Gastroesophageal sphincter (tissue), 3 donors: ENCODE measurements around the gene IGF2.

Experiments
- CTCF ChIP-seq, 4 experiments: fragments of 200-600 bp in 2 of 4; fragments of 450-650 bp in 2 of 4; sonication (generic) in 1 of 4; IDR thresholded peaks; one replicate each; pipeline ENCODE4 v1.5.1; 2017 to 2019; ENCODE audit warnings: antibody characterized with exemption in 4 of 4, mild to moderate bottlenecking in 2 of 4, moderate library complexity in 2 of 4
- POLR2A ChIP-seq, 2 donors: fragments of 450-650 bp; IDR thresholded peaks; one replicate each; pipeline ENCODE4 v1.6.1; 2017; ENCODE audit warnings: antibody characterized with exemption in 2 of 2, mild to moderate bottlenecking in 2 of 2, moderate library complexity in 1 of 2
- POLR2AphosphoS5 ChIP-seq: sonication (generic); formaldehyde crosslinking; IDR thresholded peaks from one replicate; pipeline ENCODE4 v1.6.1; 2017; ENCODE audit warnings: antibody characterized with exemption

- TF ChIP-seq CTCF (IDR thresholded peaks at IDR 0.05) (no peak), POLR2AphosphoS5 (no peak), POLR2A (IDR thresholded peaks at IDR 0.05) (no peak)
These were observed 15.7 kb upstream of the IGF2 start for GRCh38 chr11:2154889-2155288.
